Activated CD4-positive, alpha-beta T cell treated with anti-CD3 and anti-CD28 coated beads, Interleukin-2, amount 10 ng/mL, durations not matched to agents 24 days and 14 days (primary cell): ENCODE data around the gene SESTD1. TPM values are rescaled to one million over a fixed set of nuclear protein-coding genes. Genes with fewer than 3 reads are reported as not detected.

Experiments used
- DNase-seq: peaks from one replicate; pipeline ENCODE4 v3.0.0; 2022
- H3K27ac Mint-ChIP-seq: one replicate; pipeline ENCODE4 v1.8.0; 2022; ENCODE audit warnings: mild to moderate bottlenecking, mixed read lengths
- H3K27me3 Mint-ChIP-seq: one replicate; pipeline ENCODE4 v1.8.0; 2022; ENCODE audit warnings: mixed read lengths
- H3K36me3 Mint-ChIP-seq: one replicate; pipeline ENCODE4 v1.8.0; 2022; ENCODE audit warnings: low read depth, mild to moderate bottlenecking, mixed read lengths
- H3K4me1 Mint-ChIP-seq: one replicate; pipeline ENCODE4 v1.8.0; 2021; ENCODE audit warnings: mixed read lengths
- H3K4me3 Mint-ChIP-seq: one replicate; pipeline ENCODE4 v1.8.0; 2022; ENCODE audit warnings: mild to moderate bottlenecking, moderate library complexity, mixed read lengths
- H3K9me3 Mint-ChIP-seq: one replicate; pipeline ENCODE4 v1.8.0; 2021; ENCODE audit warnings: mixed read lengths
- intact Hi-C: fragments of 100-400 bp; cut with micrococcal nuclease; formaldehyde crosslinking; loops from one replicate; pipeline ENCODE4 v1.15.1; 2023
- total RNA-seq: library from RNA; stranded (reverse); gene quantifications from 2 replicates; pipeline ENCODE4 v1.2.3, GENCODE V29; 2022

SESTD1 gene
- total RNA-seq, 1 donor from 2014 or later: 13.4 TPM

- H3K9me3 Mint-ChIP-seq: no peaks in the 10 kb centered on the region
- H3K36me3 Mint-ChIP-seq: no peaks in the 10 kb centered on the region
- no peak overlapping the region for H3K4me3 Mint-ChIP-seq
- no peak overlapping the region for H3K27ac Mint-ChIP-seq
- H3K27me3 Mint-ChIP-seq: peaks cover 29% of the 10 kb centered on the region
- peaks cover 6% of the 10 kb centered on the region for H3K4me1 Mint-ChIP-seq
- intact Hi-C loops: no loop called here
- DNase-seq: no peak
Observed at GRCh38 chr2:179277429-179278196, 13.0 kb upstream of the SESTD1 start.

GRCh38 chr2:179275253-179276012 is 10.8 kb upstream of the SESTD1 start:
- Mint-ChIP-seq H3K9me3 (no peaks in the 10 kb centered on the region), H3K4me3 (no peak overlapping the region), H3K4me1 (peaks cover 6% of the 10 kb centered on the region), H3K27ac (no peak overlapping the region), H3K27me3 (peaks cover 22% of the 10 kb centered on the region), H3K36me3 (no peaks in the 10 kb centered on the region)
- intact Hi-C loops: no loop called here
- no peak for DNase-seq

GRCh38 chr2:179274749-179275148 is 10.1 kb upstream of the SESTD1 start:
- Mint-ChIP-seq H3K4me1 (peaks cover 6% of the 10 kb centered on the region), H3K4me3 (no peak overlapping the region), H3K27ac (no peak overlapping the region)

GRCh38 chr2:179273461-179273962 is 8.9 kb upstream of the SESTD1 start:
- H3K9me3 Mint-ChIP-seq: no peaks in the 10 kb centered on the region
- peaks cover 22% of the 10 kb centered on the region for H3K27me3 Mint-ChIP-seq
- no peaks in the 10 kb centered on the region for H3K36me3 Mint-ChIP-seq
- H3K4me1 Mint-ChIP-seq: peaks cover 7% of the 10 kb centered on the region
- no peak overlapping the region for H3K4me3 Mint-ChIP-seq
- no peak for DNase-seq
- no peak overlapping the region for H3K27ac Mint-ChIP-seq
- intact Hi-C loops: no loop called here

More at GRCh38 chr2:179274749-179275148, 10.1 kb upstream of the SESTD1 start:
- Mint-ChIP-seq H3K27me3 (peaks cover 20% of the 10 kb centered on the region), H3K36me3 (no peaks in the 10 kb centered on the region), H3K9me3 (no peaks in the 10 kb centered on the region)
- no peak for DNase-seq
- intact Hi-C loops: no loop called here

- Mint-ChIP-seq H3K27me3 (peaks cover 20% of the 10 kb centered on the region), H3K4me1 (peaks cover 11% of the 10 kb centered on the region), H3K4me3 (no peak overlapping the region), H3K9me3 (no peaks in the 10 kb centered on the region), H3K36me3 (no peaks in the 10 kb centered on the region), H3K27ac (no peak overlapping the region)
- intact Hi-C loops: no loop called here
- no peak for DNase-seq
Observed at GRCh38 chr2:179272406-179273192, 8.0 kb upstream of the SESTD1 start.

- no peak overlapping the region for H3K4me3 Mint-ChIP-seq
- peaks cover 16% of the 10 kb centered on the region for H3K4me1 Mint-ChIP-seq
- intact Hi-C loops: no loop called here
- peaks cover 32% of the 10 kb centered on the region for H3K27me3 Mint-ChIP-seq
- no peak for DNase-seq
- no peaks in the 10 kb centered on the region for H3K9me3 Mint-ChIP-seq
- H3K36me3 Mint-ChIP-seq: no peaks in the 10 kb centered on the region
- H3K27ac Mint-ChIP-seq: no peak overlapping the region
Observed at GRCh38 chr2:179270689-179271088, 6.1 kb upstream of the SESTD1 start.

GRCh38 chr2:179268277-179268925 is 3.8 kb upstream of the SESTD1 start:
- intact Hi-C loops: loop anchor here (1.0 to 10.0 kb wide), 4 partner anchors 15 to 854 kb away; no protein-coding TSS in a partner anchor
- H3K4me1 Mint-ChIP-seq: peaks cover 22% of the 10 kb centered on the region
- no peak overlapping the region for H3K4me3 Mint-ChIP-seq
- H3K9me3 Mint-ChIP-seq: no peaks in the 10 kb centered on the region
- H3K27me3 Mint-ChIP-seq: peaks cover 37% of the 10 kb centered on the region
- DNase-seq: no peak
- no peak overlapping the region for H3K27ac Mint-ChIP-seq
- H3K36me3 Mint-ChIP-seq: no peaks in the 10 kb centered on the region

GRCh38 chr2:179266271-179266670 is 1.6 kb upstream of the SESTD1 start:
- no peak for DNase-seq
- no peaks in the 10 kb centered on the region for H3K9me3 Mint-ChIP-seq
- H3K36me3 Mint-ChIP-seq: peaks cover 2% of the 10 kb centered on the region
- intact Hi-C loops: loop anchor here (5.0 to 10.0 kb wide), 2 partner anchors 159 to 851 kb away; no protein-coding TSS in a partner anchor
- peaks cover 44% of the 10 kb centered on the region for H3K27me3 Mint-ChIP-seq
- no peak overlapping the region for H3K27ac Mint-ChIP-seq
- H3K4me1 Mint-ChIP-seq: peaks cover 27% of the 10 kb centered on the region
- H3K4me3 Mint-ChIP-seq: peak overlapping the region; percentile 61

GRCh38 chr2:179265082-179265510 is 464 bp upstream of the SESTD1 start:
- H3K27ac Mint-ChIP-seq: peak overlapping the region; percentile 76
- peaks cover 6% of the 10 kb centered on the region for H3K36me3 Mint-ChIP-seq
- peak overlapping the region; percentile 61 for H3K4me3 Mint-ChIP-seq
- H3K9me3 Mint-ChIP-seq: no peaks in the 10 kb centered on the region
- intact Hi-C loops: loop anchor here (5.0 to 10.0 kb wide), 2 partner anchors 158 to 850 kb away; no protein-coding TSS in a partner anchor
- no peak for DNase-seq
- H3K4me1 Mint-ChIP-seq: peaks cover 27% of the 10 kb centered on the region
- peaks cover 47% of the 10 kb centered on the region for H3K27me3 Mint-ChIP-seq

GRCh38 chr2:179263446-179264367 is 925 bp downstream of the SESTD1 start:
- intact Hi-C loops: loop anchor here (1.0 to 10.0 kb wide), 4 partner anchors 11 to 849 kb away; no protein-coding TSS in a partner anchor
- Mint-ChIP-seq H3K4me3 (peak overlapping the region; percentile 91), H3K9me3 (no peaks in the 10 kb centered on the region), H3K36me3 (peaks cover 6% of the 10 kb centered on the region), H3K4me1 (peaks cover 27% of the 10 kb centered on the region), H3K27me3 (peaks cover 45% of the 10 kb centered on the region), H3K27ac (peak overlapping the region; percentile 88)
- DNase-seq: peak; percentile 77

GRCh38 chr2:179263015-179263414 is 1.6 kb downstream of the SESTD1 start:
- Mint-ChIP-seq H3K4me3 (peak overlapping the region; percentile 91), H3K36me3 (peaks cover 6% of the 10 kb centered on the region), H3K9me3 (no peaks in the 10 kb centered on the region), H3K27ac (no peak overlapping the region), H3K4me1 (peaks cover 24% of the 10 kb centered on the region), H3K27me3 (peaks cover 43% of the 10 kb centered on the region)
- intact Hi-C loops: loop anchor here (1.0 to 10.0 kb wide), 3 partner anchors 11 to 848 kb away; no protein-coding TSS in a partner anchor
- DNase-seq: no peak

- peaks cover 24% of the 10 kb centered on the region for H3K4me1 Mint-ChIP-seq
- peaks cover 6% of the 10 kb centered on the region for H3K36me3 Mint-ChIP-seq
- no peaks in the 10 kb centered on the region for H3K9me3 Mint-ChIP-seq
- intact Hi-C loops: loop anchor here (5.0 to 10.0 kb wide), 2 partner anchors 35 to 847 kb away; no protein-coding TSS in a partner anchor
- DNase-seq: no peak
- H3K27ac Mint-ChIP-seq: no peak overlapping the region
- H3K27me3 Mint-ChIP-seq: peaks cover 41% of the 10 kb centered on the region
- no peak overlapping the region for H3K4me3 Mint-ChIP-seq
Observed at GRCh38 chr2:179262077-179262660, 2.5 kb downstream of the SESTD1 start.
